Neural progenitor cell (in vitro differentiated cells): ENCODE measurements around the gene SERPINI1.

Experiments
- EZH2 ChIP-seq: fragments of 200-600 bp; sonication (generic); IDR thresholded peaks from 2 replicates; pipeline ENCODE4 v1.6.1; 2017; ENCODE audit warnings: antibody characterized with exemption, mild to moderate bottlenecking, moderate library complexity
- TF ChIP-seq, protein P1 (sequence below): fragments of 200-600 bp; sonication (generic); IDR thresholded peaks from 2 replicates; pipeline ENCODE4 v1.5.1; 2017; ENCODE audit warnings: antibody characterized with exemption, mild to moderate bottlenecking

- TF ChIP-seq, protein P1, sequence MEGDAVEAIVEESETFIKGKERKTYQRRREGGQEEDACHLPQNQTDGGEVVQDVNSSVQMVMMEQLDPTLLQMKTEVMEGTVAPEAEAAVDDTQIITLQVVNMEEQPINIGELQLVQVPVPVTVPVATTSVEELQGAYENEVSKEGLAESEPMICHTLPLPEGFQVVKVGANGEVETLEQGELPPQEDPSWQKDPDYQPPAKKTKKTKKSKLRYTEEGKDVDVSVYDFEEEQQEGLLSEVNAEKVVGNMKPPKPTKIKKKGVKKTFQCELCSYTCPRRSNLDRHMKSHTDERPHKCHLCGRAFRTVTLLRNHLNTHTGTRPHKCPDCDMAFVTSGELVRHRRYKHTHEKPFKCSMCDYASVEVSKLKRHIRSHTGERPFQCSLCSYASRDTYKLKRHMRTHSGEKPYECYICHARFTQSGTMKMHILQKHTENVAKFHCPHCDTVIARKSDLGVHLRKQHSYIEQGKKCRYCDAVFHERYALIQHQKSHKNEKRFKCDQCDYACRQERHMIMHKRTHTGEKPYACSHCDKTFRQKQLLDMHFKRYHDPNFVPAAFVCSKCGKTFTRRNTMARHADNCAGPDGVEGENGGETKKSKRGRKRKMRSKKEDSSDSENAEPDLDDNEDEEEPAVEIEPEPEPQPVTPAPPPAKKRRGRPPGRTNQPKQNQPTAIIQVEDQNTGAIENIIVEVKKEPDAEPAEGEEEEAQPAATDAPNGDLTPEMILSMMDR, result no peak
- no peak for TF ChIP-seq EZH2
Observed at GRCh38 chr3:167874671-167875372, 139.3 kb downstream of the SERPINI1 start.
